HG02571 (cell line): ENCODE data around the gene SECISBP2L.
"Not testable (repeated sequence)": the region's sequence is repeated elsewhere in the genome, so short reads cannot be mapped to it uniquely, and the experiment has no call there.

Experiments
- ATAC-seq: cut with Tn5 transposase; IDR thresholded peaks from one replicate; pipeline ENCODE4 v1.9.1; 2021; ENCODE audit warnings: mild to moderate bottlenecking, moderate library complexity; ENCODE audit not compliant: unreplicated experiment

The SECISBP2L gene

GRCh38 chr15:49046220-49047102, at the start of gene SECISBP2L:
SECISBP2L (minus strand) TSS chr15:49046446; CDS start chr15:49046299, 147 bp downstream.
- ATAC-seq, result peak; percentile 95

- ATAC-seq, result no peak
Observed at GRCh38 chr15:49094923-49095322, 48.7 kb upstream of the SECISBP2L start.

GRCh38 chr15:49093252-49094105, 47.2 kb upstream of the SECISBP2L start:
- no peak for ATAC-seq

- ATAC-seq, result no peak
Observed at GRCh38 chr15:49088996-49089395, 42.8 kb upstream of the SECISBP2L start.

GRCh38 chr15:49085696-49086459, 39.6 kb upstream of the SECISBP2L start:
- no peak for ATAC-seq

- ATAC-seq, result no peak
Observed at GRCh38 chr15:49084285-49084570, 38.0 kb upstream of the SECISBP2L start.

- no peak for ATAC-seq
Observed at GRCh38 chr15:49083401-49084284, 37.4 kb upstream of the SECISBP2L start.

- ATAC-seq, result no peak
Observed at GRCh38 chr15:49082960-49083359, 36.7 kb upstream of the SECISBP2L start.

- ATAC-seq, result no peak
Observed at GRCh38 chr15:49079340-49080039, 33.2 kb upstream of the SECISBP2L start.

- ATAC-seq, result no peak
Observed at GRCh38 chr15:49075881-49076280, 29.6 kb upstream of the SECISBP2L start.

- ATAC-seq, result not testable (repeated sequence)
Observed at GRCh38 chr15:49074589-49075287, 28.5 kb upstream of the SECISBP2L start.

GRCh38 chr15:49066372-49066771, 20.1 kb upstream of the SECISBP2L start:
- no peak for ATAC-seq

- ATAC-seq, result no peak
Observed at GRCh38 chr15:49064884-49065283, 18.6 kb upstream of the SECISBP2L start.

GRCh38 chr15:49064281-49064653, 18.0 kb upstream of the SECISBP2L start:
- no peak for ATAC-seq

- no peak for ATAC-seq
Observed at GRCh38 chr15:49063402-49064280, 17.4 kb upstream of the SECISBP2L start.

- ATAC-seq, result no peak
Observed at GRCh38 chr15:49062900-49063299, 16.7 kb upstream of the SECISBP2L start.

- ATAC-seq, result no peak
Observed at GRCh38 chr15:49060710-49061495, 14.7 kb upstream of the SECISBP2L start.
